Stimulated activated CD8-positive, alpha-beta memory T cell treated with anti-CD3 and anti-CD28 coated beads, Interleukin-4, amount 100 ng/mL, for 1 hour (primary cell): ENCODE measurements around the gene CD164L2.
"Not testable (repeated sequence)": the region's sequence is repeated elsewhere in the genome, so short reads cannot be mapped to it uniquely, and the experiment has no call there.

Source experiments
- DNase-seq, 2 donors: peaks; one replicate each; pipeline ENCODE4 v3.0.0-alpha.2; 2020; ENCODE audit warnings: low read depth in 2 of 2, low spot score in 1 of 2

CD164L2 gene

DNA sequence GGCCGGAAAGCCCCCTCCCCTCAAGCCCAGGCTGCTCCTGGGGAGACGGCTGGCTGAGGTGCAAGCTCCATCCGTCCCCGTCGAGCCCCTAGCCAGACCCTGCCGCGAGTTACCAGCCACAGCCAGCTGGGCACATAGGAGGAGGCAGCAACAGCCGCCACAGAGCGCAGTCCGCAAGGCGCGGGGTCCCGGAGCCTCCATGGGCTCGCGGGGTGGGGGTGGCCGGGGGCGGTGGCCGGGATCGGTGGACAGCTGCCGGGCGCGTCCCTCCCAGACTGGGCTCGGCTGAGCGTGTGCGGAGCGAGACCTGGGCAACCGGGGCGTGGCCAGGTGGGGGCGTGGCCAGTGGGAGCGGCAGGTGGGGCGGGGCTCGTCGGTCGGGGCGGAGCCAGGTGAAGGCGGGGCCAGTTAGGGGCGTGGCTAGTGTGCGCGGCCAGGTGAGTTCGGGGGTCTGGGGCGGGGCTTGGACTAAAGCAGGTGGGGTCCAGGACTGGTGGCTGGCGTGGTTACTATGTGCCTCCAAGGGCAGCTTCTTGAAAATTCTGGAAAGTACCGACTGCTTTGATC lies at the start of gene CD164L2:
Gene CD164L2, minus strand, starts transcription at position 295 of the 567 bp plus-strand sequence. Its CDS starts 94 bp downstream, at position 201.
- no peak for DNase-seq

DNA sequence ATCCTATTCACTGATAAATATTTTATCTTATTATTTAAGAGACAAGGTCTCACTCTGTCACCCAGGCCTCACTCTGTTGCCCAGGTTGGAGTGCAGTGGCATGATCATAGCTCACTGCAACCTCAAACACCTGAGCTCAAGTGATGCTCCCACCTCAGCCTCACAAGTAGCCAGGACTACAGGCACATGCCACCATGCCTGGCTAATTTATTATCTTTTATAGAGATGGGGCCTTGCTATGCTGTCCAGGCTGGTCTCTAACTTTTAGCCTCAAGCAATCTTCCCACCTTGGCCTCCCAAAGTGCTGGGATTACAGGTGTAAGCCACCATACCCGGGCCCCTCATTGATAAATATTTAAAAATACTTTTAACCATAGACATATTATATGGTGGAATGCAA lies 49.6 kb upstream of the CD164L2 start:
- DNase-seq = not testable (repeated sequence)

GRCh38 chr1:27431601-27431940 lies 48.4 kb upstream of the CD164L2 start:
- DNase-seq = no peak

- DNase-seq = no peak
Observed at GRCh38 chr1:27430903-27431600, 47.9 kb upstream of the CD164L2 start.

DNA sequence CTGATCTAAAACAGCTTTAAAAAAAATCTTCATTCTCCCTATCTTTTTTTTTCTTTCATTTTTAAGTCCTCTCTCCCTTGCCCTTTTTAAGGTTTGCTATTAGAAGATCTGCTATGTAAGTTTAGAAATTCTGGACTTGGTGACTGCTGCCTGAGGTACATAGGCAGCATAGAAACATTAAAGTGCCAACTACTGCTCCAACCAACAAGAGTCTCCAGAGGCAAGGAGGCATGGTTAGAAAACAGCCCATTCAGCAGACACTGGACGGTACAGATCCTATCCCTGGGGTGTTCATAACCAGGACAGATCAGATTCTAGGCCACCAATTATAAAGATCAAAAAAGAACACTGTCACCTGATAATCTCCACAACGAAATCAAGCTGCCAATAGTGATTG lies 45.9 kb upstream of the CD164L2 start:
- DNase-seq = no peak

GRCh38 chr1:27428316-27429028 lies 45.3 kb upstream of the CD164L2 start:
- DNase-seq = no peak

- no peak for DNase-seq
Observed at GRCh38 chr1:27427816-27428315, 44.7 kb upstream of the CD164L2 start.

- no peak for DNase-seq
Observed at GRCh38 chr1:27427329-27427728, 44.2 kb upstream of the CD164L2 start.

DNA sequence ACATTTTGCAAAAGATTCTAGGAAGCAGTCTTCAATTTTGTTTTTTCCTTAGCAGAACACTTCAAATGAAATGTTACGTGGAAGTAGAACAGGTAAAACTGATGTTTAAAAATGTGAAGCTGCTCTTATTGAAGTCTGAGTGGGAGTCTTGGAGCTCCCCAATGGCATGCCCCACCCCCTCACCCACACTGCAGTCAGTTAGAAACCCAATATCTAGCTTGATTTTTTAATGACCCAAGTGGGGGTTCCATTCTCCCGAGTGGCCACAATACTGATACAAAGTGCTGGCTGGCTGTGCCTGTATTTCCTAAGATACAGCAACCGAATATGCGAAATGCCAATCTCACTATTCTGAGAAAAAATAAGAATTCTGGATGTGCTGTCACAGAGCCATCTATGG lies 40.6 kb upstream of the CD164L2 start:
- no peak for DNase-seq

- DNase-seq = no peak
Observed at GRCh38 chr1:27418326-27419185, 35.4 kb upstream of the CD164L2 start.

- no peak for DNase-seq
Observed at GRCh38 chr1:27417713-27418112, 34.6 kb upstream of the CD164L2 start.

DNA sequence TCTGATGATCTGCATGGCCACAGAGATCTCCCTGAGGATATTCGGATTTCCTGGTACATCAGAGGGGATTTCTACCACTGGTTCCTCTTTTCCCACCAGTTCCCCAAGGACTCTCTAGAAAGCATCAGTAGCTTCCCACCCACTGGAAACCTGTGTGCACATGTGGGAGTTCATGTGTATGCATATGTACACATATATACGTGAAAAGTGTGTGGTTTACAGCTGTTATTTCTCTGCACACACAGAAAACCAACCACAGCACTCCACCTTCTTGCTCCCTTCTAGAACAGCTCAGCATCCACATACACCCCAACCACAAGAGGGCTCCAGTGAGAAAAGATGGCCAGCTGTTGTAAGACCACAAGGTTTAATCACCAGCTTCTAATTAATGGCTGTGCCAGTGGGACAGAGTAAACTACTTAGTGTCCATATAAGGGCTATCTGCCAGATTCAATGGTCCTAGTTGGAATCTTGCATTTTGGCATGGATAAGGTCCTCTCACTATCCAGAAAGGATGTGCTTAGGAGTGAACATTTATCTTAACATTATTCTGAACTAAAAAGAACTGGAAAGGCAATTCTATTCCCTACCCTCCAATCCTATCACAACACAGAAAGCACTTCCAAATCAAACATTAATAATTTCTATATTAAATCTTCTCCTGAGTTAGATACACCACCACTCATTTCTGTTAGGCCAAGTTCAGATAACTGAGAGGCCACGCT lies 33.4 kb upstream of the CD164L2 start:
- no peak for DNase-seq

DNA sequence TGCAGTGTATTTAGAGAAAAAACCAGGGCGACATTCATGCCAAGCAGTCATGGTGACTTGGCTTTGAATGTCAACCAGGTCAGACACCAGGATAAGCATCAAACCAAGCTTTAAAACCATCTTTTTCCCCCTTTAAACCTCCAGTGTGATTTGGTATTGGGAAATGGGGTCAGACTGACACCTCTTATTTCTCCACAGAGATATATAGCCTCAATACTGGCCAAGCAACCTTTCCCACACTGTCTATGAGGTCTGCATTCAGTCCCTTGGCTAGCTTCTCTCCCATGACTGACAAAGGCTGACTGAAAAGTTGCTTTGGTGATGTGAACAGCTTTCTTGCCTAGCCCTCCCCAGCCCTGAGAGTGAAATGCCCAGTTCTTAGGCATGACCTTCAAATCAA lies 31.0 kb upstream of the CD164L2 start:
- no peak for DNase-seq

DNA sequence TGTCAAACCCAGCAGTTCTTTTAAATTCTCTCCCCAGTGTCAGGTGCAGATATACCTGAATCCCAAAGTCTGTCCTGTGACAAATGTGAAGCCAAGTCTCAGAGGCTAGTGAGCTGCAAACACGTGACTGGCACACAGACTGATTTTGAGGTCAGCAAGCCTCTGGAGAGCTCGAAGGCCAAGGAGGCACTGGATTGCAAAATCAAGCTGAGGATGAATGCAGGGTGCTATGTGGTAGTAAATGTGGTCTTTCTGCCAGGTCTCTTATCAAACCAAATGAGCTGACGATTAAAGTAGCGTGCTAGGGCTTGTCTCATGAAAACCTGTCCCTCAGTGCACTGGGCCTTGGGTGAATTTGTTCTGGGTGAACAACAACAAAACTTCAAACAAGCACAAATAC lies 29.9 kb upstream of the CD164L2 start:
- no peak for DNase-seq

GRCh38 chr1:27412502-27412901 lies 29.4 kb upstream of the CD164L2 start:
- no peak for DNase-seq

GRCh38 chr1:27410709-27411108 lies 27.6 kb upstream of the CD164L2 start:
- no peak for DNase-seq

DNA sequence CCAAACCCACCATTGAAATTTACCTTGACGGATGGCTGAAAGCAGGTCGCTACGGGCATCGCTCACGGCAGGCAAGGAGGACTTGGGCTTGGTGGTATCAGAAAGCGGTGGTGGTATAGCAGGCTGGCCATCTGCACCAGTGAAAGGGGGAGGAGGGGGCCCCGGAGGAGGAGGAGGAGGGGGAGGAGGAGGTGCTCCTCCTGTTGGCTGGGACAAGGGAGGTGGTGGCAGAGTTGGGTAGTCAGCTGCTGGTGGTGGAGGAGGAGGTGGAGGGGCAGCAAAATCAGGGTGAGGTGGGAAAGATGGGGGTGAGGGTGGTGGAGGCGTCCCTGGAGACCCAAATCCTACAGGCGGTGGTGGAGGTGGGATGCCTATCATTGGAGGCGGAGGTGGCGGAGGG lies 26.5 kb upstream of the CD164L2 start:
- DNase-seq = no peak

DNA sequence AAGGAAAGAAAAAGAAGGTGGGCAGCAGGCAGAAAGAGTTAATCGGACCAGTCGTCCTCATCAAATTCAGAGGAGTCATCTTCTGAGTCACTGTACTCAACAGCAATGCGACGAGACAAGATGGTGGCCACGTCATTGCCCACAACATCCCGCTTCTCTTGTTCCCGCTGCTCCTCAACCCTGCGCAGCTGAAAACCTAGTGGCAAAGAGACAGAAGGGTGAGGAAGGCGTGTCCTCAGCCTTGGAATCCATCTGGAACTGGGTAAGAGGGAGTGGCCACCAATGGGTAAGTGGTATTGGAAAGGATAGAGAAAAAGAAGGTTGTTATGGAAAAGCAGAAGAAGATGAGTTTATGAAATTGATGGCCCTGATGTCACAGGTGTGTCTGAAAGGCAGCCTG lies 25.0 kb upstream of the CD164L2 start:
- DNase-seq = no peak

- DNase-seq = not testable (repeated sequence)
Observed at GRCh38 chr1:27406791-27407190, 23.7 kb upstream of the CD164L2 start.

- no peak for DNase-seq
Observed at GRCh38 chr1:27406362-27406680, 23.2 kb upstream of the CD164L2 start.
